T-helper 9 cell (primary cell): ENCODE data around the gene DNAJC17.

Experiments
- DNase-seq: peaks from one replicate; pipeline ENCODE4 v3.0.0-alpha.2; 2020

Gene DNAJC17

DNA sequence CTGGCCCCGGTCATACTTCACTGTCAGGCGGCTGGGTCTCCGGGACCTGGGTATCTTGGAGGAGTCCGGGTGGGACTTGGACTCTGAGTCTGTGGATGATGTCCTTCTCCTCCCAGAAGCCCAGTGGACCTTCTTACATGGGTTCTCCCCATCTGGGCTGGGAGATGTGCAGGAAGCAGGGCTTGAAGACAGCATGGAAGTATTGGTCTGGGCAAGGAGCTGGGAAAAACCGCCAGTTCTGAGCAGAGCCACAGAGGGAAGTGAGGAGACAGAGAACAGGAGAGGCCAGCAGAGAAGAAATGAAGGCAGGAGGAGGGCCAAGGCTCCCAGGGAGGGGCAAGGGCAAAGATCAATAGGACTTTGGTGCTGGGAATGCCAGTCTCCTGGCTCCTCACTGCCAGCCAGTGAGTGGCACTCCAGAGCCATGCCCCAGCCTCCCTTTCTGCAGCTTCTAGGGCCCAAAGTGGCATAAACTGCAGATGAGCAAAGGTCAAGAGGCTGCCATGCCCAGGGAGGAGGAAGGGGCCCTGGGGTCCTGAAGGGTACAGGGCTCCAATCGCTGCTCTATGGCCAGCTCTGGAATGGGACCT, 21.3 kb upstream of the DNAJC17 start, which contains the start of gene PPP1R14D:
Gene PPP1R14D (minus strand): TSS at position 262 of the 590 bp plus-strand sequence. CDS start 67 bp downstream, at position 195.
- no peak for DNase-seq

DNA sequence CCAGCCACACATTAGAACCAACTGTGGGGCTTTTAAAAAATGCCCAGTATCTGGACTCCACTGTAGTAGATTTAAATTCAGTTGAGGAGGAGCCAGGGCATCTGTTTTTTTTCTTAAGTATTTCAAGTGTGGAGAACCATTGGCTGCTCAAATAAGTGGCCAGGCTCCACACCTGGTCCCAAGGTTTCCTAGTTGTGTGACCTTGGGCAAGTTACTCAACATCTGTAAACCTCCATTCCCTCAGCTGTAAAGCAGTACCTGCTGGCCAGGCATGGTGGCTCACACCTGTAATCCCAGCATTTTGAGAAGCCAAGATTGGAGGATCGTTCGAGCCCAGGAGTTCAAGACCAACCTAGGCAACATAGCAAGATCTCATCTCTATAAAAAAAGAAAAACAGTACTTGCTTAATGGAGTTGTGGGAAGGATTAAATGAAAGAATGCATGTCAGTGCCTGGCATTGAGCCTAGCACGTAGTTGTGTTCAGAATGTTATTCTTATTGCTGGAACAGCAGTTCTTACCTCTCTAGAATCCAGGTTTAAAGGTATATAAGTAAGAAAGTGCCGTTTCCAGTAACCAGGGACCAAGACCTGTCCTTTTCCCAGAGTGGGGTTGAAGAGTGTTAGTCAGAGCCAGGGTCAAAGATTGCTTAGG, 19.3 kb upstream of the DNAJC17 start:
- DNase-seq, result no peak

- DNase-seq, result no peak
Measured at GRCh38 chr15:40825661-40826422, 18.6 kb upstream of the DNAJC17 start.

DNA sequence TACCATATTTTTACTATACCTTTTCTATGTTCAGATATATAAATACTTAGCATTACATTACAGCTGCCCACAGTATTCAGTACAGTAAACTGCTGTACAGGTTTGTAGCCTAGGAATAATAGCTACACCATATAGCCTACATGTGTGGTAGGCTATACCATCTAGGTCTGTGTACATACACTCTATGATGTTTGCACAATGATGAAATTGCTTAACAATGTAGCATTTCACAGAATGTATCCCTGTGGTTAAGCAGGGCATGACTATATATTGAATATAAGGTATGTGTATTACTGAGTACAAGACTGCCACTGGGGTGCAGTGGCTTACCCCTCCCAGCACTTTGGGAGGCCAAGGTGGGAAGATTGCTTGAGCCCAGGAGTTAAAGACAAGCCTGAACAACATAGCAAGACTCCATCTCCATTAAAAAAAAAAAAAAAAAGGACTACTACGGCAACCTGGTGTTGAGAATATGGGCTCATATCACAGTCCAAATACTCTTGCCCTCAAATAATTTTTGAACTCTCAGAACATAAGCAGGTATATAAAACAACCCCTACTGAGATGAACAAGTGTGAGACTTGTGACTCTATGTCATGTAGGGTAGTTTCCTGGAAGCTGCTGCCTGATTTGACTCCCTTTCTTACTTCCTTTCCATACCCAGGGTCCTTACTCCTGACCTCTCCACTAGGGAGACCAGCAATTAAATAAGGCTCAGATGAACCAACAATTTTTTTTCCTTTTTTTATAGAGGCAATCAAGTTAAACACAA, 16.5 kb upstream of the DNAJC17 start:
- no peak for DNase-seq

DNA sequence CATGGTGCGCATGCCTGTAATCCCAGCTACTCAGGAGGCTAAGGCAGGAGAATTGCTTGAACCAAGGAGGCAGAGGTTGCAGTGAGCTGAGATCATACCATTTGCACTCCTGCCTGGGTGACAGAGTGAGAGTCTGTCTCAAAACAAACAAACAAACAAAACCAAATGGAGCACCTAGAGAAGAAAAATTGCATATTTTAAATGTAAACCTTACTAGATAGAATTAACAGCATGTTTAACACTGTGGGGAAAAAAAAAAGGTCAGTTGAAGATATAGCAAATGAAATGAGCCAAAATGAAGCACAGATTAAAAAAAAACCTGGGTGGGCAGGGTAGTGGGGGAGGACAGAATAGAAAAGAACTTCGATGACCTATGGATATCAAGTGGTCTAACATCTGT, 13.9 kb upstream of the DNAJC17 start:
- no peak for DNase-seq

DNA sequence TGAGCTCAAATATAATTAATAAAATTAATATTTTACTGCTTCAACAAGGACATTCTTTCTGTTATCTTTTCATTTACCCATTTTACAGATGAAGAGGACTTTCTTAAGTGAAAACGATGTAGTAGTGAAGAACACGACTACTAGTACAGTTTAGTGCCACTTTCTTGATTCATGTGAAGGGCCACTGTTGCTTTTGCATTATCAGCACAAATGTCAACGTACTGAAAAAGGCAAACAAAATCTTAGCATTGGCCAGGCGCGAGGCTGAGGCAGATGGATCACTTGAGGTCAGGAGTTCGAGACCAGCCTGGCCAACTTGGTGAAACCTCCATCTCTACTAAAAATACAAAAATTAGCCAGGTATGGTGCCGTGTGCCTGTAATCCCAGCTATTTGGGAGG, 11.8 kb upstream of the DNAJC17 start:
- DNase-seq, result no peak

- DNase-seq, result no peak
Measured at GRCh38 chr15:40815042-40815698, 7.9 kb upstream of the DNAJC17 start.

DNA sequence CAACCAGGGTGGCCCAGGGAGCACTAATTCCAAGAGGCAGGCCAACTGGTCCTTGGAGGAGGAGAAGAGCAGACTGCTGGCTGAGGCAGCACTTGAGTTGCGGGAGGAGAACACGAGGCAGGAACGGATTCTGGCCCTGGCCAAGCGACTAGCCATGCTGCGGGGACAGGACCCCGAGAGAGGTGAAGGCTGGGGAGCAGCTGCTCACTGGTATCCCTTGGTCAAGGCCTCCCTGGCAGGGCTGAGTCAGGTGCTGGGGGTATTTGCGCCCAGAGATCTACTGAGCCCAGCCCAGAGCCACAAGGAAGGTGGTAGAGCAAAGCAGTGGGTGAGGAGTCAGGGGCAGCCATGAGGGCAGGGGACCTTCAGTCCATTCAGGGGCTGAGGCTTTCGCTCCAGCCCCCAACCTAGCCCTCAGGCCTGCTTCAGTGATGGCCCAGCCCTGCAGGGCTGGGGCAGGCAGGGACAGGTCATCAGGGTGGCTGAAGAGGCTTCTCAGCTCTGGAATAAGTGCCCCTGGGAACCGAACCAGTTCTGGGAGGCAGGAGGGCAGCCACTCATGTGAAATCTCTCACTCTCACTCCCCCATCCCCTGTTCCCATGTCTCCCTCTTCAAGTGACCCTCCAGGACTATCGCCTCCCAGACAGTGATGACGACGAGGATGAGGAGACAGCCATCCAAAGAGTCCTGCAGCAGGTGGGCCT, 5.6 kb upstream of the DNAJC17 start:
- no peak for DNase-seq

DNA sequence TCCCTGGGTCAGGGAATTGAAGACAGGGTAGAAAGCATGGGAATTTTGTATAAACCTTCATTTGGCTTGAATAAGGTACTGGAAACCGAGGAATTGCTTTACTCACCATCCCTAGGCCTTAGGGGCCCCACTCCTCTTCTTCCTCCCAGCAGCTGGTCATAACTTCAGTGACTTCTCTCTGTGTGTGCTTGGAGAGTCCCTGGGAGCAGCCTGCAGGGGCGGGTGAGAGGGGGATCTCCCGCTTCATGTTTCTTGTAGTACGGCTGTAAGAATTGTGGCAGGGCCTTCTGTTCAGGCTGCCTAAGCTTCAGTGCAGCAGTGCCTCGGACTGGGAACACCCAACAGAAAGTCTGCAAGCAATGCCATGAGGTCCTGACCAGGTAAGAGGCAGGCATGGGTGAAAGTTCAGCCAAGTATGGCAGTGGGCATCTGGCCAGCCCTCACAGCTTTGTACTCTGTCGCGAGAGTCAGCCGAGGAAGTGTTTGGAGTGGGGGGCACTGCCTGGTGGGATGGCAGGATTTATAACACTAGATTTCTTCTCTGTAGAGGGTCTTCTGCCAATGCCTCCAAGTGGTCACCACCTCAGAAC, 1.7 kb upstream of the DNAJC17 start:
- DNase-seq, result no peak

DNA sequence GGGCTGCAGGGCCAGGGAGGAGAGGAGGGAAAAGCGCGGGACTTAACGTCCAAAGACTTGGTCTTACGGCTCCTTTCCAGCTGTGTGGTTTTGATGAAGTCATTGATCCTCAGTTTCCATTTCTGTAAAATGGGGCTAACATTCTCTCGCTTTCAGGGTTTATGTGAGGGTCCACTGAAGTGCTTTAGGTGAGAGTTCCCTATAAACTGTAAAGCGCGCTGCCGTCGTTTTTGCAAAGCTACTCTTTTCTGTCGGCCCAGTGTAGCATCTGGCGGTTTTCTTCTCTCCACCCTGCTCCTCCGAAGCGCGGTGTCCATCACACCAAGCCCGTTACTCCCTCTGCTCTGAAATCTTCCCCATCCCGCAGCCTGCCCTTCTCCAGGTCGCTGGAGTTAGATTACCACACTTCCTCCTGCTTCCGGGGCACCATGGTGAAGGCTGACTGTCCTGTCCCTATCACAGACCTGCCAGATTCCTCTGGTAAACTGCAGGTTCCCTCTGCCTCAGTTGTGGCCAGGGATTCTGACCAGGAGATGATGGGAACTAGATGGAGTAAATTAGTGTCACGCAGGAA, 702 bp upstream of the DNAJC17 start:
- DNase-seq, result no peak

- DNase-seq, result no peak
Measured at GRCh38 chr15:40806672-40807027, 623 bp downstream of the DNAJC17 start.

DNA sequence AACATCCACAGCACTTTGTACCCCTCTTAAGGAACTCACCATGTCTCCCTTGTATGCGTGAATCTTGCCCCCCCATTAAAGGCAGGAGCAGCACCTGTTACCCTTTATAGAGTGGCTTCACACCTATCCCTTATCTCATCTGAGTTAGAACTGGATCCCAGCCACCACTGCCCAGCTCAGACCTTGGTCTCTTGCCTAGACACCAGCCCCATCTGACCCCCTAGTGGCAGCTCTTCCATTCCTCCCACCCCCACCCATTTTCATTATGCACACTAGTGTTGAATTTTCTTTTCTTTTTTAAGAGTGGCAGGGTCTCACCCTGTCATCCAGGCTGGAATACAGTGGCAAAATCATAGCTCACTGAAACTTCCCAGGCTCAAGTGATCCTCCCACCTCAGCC, 3.6 kb downstream of the DNAJC17 start:
- DNase-seq, result no peak

- no peak for DNase-seq
Measured at GRCh38 chr15:40803076-40803475, 4.2 kb downstream of the DNAJC17 start.

DNA sequence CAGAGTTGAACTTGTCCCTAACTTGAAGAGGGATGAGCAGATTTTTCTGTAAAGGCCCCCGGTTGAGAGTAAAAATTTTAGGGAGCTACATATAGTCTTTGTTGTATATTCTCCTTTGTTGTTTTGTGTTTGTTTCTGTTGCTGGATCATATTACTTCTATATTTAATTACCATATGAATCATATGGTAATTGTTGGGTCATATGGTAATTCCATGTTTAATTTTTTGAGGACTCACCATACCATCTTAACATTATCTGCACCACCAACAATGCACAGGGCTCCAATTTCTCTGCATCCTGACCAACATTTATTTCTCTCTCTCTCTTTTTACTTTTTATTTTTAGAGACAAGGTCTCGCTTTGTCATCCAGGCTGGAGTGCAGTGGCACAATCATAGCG, 7.8 kb downstream of the DNAJC17 start:
- no peak for DNase-seq

DNA sequence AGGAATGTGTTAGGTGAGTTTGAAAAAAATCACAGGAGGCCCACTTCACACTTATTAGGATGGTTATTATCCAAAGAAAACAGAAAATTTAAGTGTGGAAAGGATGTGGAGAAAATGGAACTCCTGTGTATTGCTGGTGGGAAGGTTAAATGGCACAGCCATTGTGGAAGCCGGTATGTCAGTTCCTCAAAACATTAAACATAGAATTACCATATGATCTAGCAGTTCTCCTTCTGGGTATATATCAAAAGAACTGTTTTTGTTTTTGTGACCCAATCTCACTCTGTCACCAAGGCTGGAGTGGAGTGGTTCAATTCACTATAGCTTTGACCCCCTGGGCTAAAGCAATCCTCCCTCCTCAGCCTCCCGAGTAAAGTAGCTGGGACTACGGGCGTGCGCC, 10.8 kb downstream of the DNAJC17 start:
- no peak for DNase-seq

DNA sequence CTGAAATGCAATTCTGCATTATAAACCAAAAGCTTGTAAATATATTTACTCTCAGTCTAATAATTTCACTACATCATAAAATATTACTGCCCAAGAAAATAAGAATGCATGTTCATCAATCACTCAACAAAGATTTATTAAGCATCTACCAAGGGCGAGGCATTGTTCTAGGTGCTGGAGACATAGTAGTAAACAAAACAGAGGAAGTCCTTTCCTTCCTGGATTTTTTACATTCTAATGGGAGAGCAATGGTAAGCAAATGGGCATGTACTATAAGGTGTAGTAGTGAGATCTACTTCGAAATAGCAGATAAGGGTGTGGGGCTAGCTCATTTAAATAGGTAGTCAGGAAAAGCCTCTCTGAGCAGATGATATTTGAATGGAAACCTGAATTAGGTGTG, 11.2 kb downstream of the DNAJC17 start:
- DNase-seq, result no peak

GRCh38 chr15:40793216-40793989, 13.9 kb downstream of the DNAJC17 start:
- no peak for DNase-seq

GRCh38 chr15:40792394-40792793, 14.9 kb downstream of the DNAJC17 start:
- DNase-seq, result no peak

DNA sequence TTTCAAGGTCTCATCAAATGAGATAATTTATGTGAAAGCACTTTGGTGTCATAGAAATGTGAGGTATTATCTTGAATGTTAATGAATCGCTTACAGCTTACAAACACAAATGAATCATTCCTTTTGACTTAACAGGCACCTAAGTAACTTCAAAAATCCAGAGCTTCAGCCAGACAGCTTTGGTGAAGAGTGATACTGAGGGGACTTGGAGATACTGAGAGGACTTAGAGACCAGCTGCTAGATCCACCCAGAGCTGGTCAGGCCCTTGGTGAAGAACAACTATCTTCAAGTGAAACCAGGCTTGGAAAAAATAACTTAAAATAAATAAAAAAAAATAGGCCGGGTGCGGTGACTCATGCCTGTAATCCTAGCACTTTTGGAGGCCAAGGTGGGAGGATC, 16.6 kb downstream of the DNAJC17 start:
- DNase-seq, result no peak

DNA sequence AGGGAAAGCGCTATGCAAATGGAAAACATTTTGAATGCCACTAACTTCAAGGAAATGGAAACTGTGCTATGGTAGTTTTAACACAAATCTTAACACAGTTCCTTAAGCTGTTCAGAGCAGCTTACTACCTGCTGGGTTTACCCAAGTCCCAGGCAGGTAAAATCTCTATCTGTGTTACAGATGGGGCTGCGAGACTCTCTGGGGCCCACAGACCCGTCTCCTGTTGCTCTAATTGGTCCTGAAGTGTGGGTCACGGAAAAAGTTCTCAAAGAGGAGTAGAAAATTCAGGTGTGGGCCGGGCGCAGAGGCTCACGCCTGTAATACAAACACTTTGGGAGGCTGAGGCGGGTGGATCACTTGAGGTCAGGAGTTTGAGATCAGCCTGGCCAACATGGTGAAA, 17.3 kb downstream of the DNAJC17 start:
- DNase-seq, result no peak

GRCh38 chr15:40789119-40789518, 18.2 kb downstream of the DNAJC17 start:
- DNase-seq, result no peak
